HCT116 (cell line): Measurements from ENCODE around the gene GAMT. TPM values are rescaled to one million over a fixed set of nuclear protein-coding genes. Genes with fewer than 3 reads are reported as not detected.

Experiments
- ATAC-seq: fragments of 200-7000 bp; cut with Tn5 transposase; 2 replicates; pipeline ENCODE4 v1.9.1; 2020; ENCODE audit warnings: mild to moderate bottlenecking, moderate library complexity
- BruUV-seq: library from RNA; stranded (reverse); fragments of 400-500 nt; replicated peaks from 2 replicates; lab custom pipeline; 2021; lab: Mats Ljungman, UMichigan
- CTCF ChIA-PET: fragments of 300-600 bp; sonication (Branson Sonifier 250); formaldehyde crosslinking; loops from one replicate; lab custom pipeline; 2021; ENCODE audit warnings: antibody characterized with exemption; lab: Charles Lee
- POLR2A ChIA-PET: fragments of 300-600, 350-600 bp; sonication (Branson Sonifier 250); formaldehyde crosslinking; loops from one replicate; lab custom pipeline; 2021; ENCODE audit warnings: antibody characterized with exemption; lab: Charles Lee
- RAD21 ChIA-PET, 2 experiments: fragments of 300-600 bp; sonication (Branson Sonifier 250); formaldehyde crosslinking; loops; one replicate each; lab custom pipeline; 2023; ENCODE audit warnings: low total read pairs in 2 of 2; ENCODE audit not compliant: uncharacterized antibody in 2 of 2, unreplicated experiment in 2 of 2, low non-redundant PET in 1 of 2; lab: Charles Lee
- DNase-seq: peaks from one replicate; pipeline ENCODE4 v3.0.0-alpha.2; 2010; ENCODE audit warnings: low read depth, low spot score
- H2AFZ ChIP-seq: fragments of 200-600 bp; shearing (Covaris generic), sonication (generic); 2 replicates; pipeline ENCODE4 v1.6.1; 2017; ENCODE audit warnings: low read depth, mixed run types, mixed read lengths, antibody characterized with exemption, low read length; ENCODE audit not compliant: poor library complexity, severe bottlenecking
- H3K27ac ChIP-seq: 2 replicates; pipeline ENCODE4 v1.5.1; 2012; ENCODE audit warnings: low read depth, low read length
- H3K27me3 ChIP-seq: fragments of 200-600 bp; sonication (generic); 2 replicates; pipeline ENCODE4 v1.6.1; 2016; ENCODE audit warnings: mixed run types, low read length, mixed read lengths; ENCODE audit not compliant: insufficient read depth
- H3K36me3 ChIP-seq, 2 experiments: fragments of 200-500 bp in 1 of 2; fragments of 200-600 bp in 1 of 2; sonication (Bioruptor generic) in 1 of 2; sonication (generic) in 1 of 2; 2 replicates each; pipeline versions ENCODE4 v1.5.1 to v1.6.1; 2014 to 2016; ENCODE audit warnings: low read length in 2 of 2, inconsistent platforms in 1 of 2, mixed read lengths in 1 of 2, mixed run types in 1 of 2; ENCODE audit not compliant: insufficient read depth in 2 of 2, control insufficient read depth in 1 of 2
- H3K4me1 ChIP-seq, 2 experiments: fragments of 200-600 bp in 1 of 2; sonication (generic) in 1 of 2; 2 replicates each; pipeline versions ENCODE4 v1.5.1 to v1.6.1; 2012 to 2017; ENCODE audit warnings: low read length in 2 of 2, inconsistent platforms in 1 of 2, mild to moderate bottlenecking in 1 of 2, mixed read lengths in 1 of 2, mixed run types in 1 of 2, moderate library complexity in 1 of 2; ENCODE audit not compliant: insufficient read depth in 2 of 2, control insufficient read depth in 1 of 2
- H3K4me2 ChIP-seq: fragments of 200-600 bp; sonication (generic); 2 replicates; pipeline ENCODE4 v1.6.1; 2017; ENCODE audit warnings: mixed run types, low read length, mixed read lengths
- H3K4me3 ChIP-seq, 2 experiments: fragments of 200-600 bp in 1 of 2; sonication (generic) in 1 of 2; replicated peaks in 1 of 2; 2 replicates each; pipeline ENCODE4 v1.5.1; 2011 to 2016; ENCODE audit warnings: low read length in 2 of 2, control low read depth in 1 of 2, low read depth in 1 of 2, mild to moderate bottlenecking in 1 of 2, mixed read lengths in 1 of 2, mixed run types in 1 of 2
- H3K79me2 ChIP-seq: fragments of 200-600 bp; sonication (generic); 2 replicates; pipeline ENCODE4 v1.6.1; 2017; ENCODE audit warnings: mild to moderate bottlenecking, mixed run types, low read length, moderate library complexity, mixed read lengths; ENCODE audit not compliant: insufficient read depth
- H3K9ac ChIP-seq: fragments of 200-600 bp; sonication (generic); 2 replicates; pipeline ENCODE4 v1.6.1; 2016; ENCODE audit warnings: low read length, mixed read lengths
- H3K9me2 ChIP-seq: fragments of 200-600 bp; sonication (generic), shearing (Covaris generic); 2 replicates; pipeline ENCODE4 v1.6.1; 2017; ENCODE audit warnings: mixed run types, mild to moderate bottlenecking, moderate library complexity; ENCODE audit not compliant: insufficient read depth
- H3K9me3 ChIP-seq, 2 experiments: fragments of 200-500 bp in 1 of 2; fragments of 200-600 bp in 1 of 2; sonication (Bioruptor generic) in 1 of 2; sonication (generic) in 1 of 2; 2 replicates each; pipeline ENCODE4 v1.6.1; 2014 to 2017; ENCODE audit warnings: low read length in 2 of 2, mixed read lengths in 2 of 2, inconsistent platforms in 1 of 2, low read depth in 1 of 2, mild to moderate bottlenecking in 1 of 2, mixed run types in 1 of 2, moderate library complexity in 1 of 2; ENCODE audit not compliant: control insufficient read depth in 1 of 2, insufficient read depth in 1 of 2
- H4K20me1 ChIP-seq: fragments of 200-600 bp; sonication (generic), shearing (Covaris generic); 2 replicates; pipeline ENCODE4 v1.6.1; 2017; ENCODE audit warnings: mixed run types, mild to moderate bottlenecking, moderate library complexity; ENCODE audit not compliant: insufficient read depth
- CBX3 ChIP-seq: IDR thresholded peaks from 2 replicates; pipeline ENCODE4 v1.6.1; 2012; ENCODE audit warnings: low read depth
- ELF1 ChIP-seq: IDR thresholded peaks from 2 replicates; pipeline ENCODE4 v1.6.1; 2012; ENCODE audit warnings: low read depth, borderline replicate concordance
- EZH2 ChIP-seq: fragments of 200-600 bp; sonication (generic); IDR thresholded peaks from 2 replicates; pipeline ENCODE4 v1.6.1; 2017; ENCODE audit warnings: antibody characterized with exemption, mixed run types
- EZH2phosphoT487 ChIP-seq: fragments of 200-600 bp; IDR thresholded peaks from 2 replicates; pipeline ENCODE4 v1.6.1; 2018; ENCODE audit warnings: antibody characterized with exemption, borderline replicate concordance
- FOSL1 ChIP-seq: IDR thresholded peaks from 2 replicates; pipeline ENCODE4 v1.6.1; 2012; ENCODE audit warnings: low read depth
- JUND ChIP-seq: IDR thresholded peaks from 2 replicates; pipeline ENCODE4 v1.6.1; 2012
- MAX ChIP-seq: IDR thresholded peaks from 2 replicates; pipeline ENCODE4 v1.6.1; 2012
- POLR2AphosphoS5 ChIP-seq: IDR thresholded peaks from 2 replicates; pipeline ENCODE4 v1.6.1; 2011; ENCODE audit warnings: mild to moderate bottlenecking, low read depth, low read length, moderate library complexity
- SIN3A ChIP-seq: IDR thresholded peaks from 2 replicates; pipeline ENCODE4 v1.6.1; 2012; ENCODE audit warnings: low read depth
- SP1 ChIP-seq: IDR thresholded peaks from 2 replicates; pipeline ENCODE4 v1.6.1; 2012; ENCODE audit warnings: low read depth
- SRF ChIP-seq: IDR thresholded peaks from 2 replicates; pipeline ENCODE4 v1.6.1; 2012; ENCODE audit warnings: low read depth
- YY1 ChIP-seq: IDR thresholded peaks from 2 replicates; pipeline ENCODE4 v1.6.1; 2011; ENCODE audit warnings: low read length, low read depth, moderate library complexity, mild to moderate bottlenecking; ENCODE audit not compliant: insufficient replicate concordance; ENCODE audit errors: extremely low read depth
- ZBTB33 ChIP-seq: IDR thresholded peaks from 2 replicates; pipeline ENCODE4 v1.6.1; 2011; ENCODE audit warnings: mild to moderate bottlenecking, low read length, moderate library complexity; ENCODE audit not compliant: insufficient replicate concordance; ENCODE audit errors: extremely low read depth
- ZNF274 ChIP-seq: fragments of 200-500 bp; sonication (Bioruptor generic); IDR thresholded peaks from 2 replicates; pipeline ENCODE4 v1.6.1; 2014; ENCODE audit warnings: mild to moderate bottlenecking, low read depth, low read length, inconsistent platforms
- intact Hi-C: fragments of 100-400 bp; cut with micrococcal nuclease; formaldehyde crosslinking; loops from 2 replicates; pipeline ENCODE4 v1.10.0; 2022
- total RNA-seq: library from RNA; stranded (reverse); gene quantifications from one replicate; pipeline ENCODE4 v1.2.1, GENCODE V29; 2021; ENCODE audit not compliant: unreplicated experiment

Gene GAMT
- total RNA-seq, 1 experiment from 2014 or later = 102 TPM

GRCh38 chr19:1418496-1418775 lies 17.1 kb upstream of the GAMT start:
- CTCF ChIA-PET = no interaction called here
- H3K36me3 ChIP-seq = peaks cover 37 to 74% of the 10 kb centered on the region in 2 experiments

GRCh38 chr19:1417681-1418495 lies 16.5 kb upstream of the GAMT start:
- DNase-seq (no peak), ATAC-seq (no peak)
- Histone ChIP-seq H3K9me2 (no peaks in the 10 kb centered on the region), H3K79me2 (peaks cover 96% of the 10 kb centered on the region), H3K36me3 (peaks cover 33 to 74% of the 10 kb centered on the region in 2 experiments), H2AFZ (no peak overlapping the region), H3K9ac (no peak overlapping the region), H3K27ac (no peak overlapping the region; the same call in 1 of the 2 replicates), H4K20me1 (peaks cover 21% of the 10 kb centered on the region; the same call in 1 of the 2 replicates), H3K9me3 (no peaks in the 10 kb centered on the region), H3K4me1 (peaks cover 19 to 34% of the 10 kb centered on the region in 2 experiments; a peak in 3 of 4 replicates), H3K4me3 (no peak overlapping the region), H3K4me2 (no peak overlapping the region), H3K27me3 (no peaks in the 10 kb centered on the region)
- BruUV-seq = no TSS peak
- POLR2A ChIA-PET = no interaction called here
- RAD21 ChIA-PET = no interaction called here
- intact Hi-C loops = no loop called here
- TF ChIP-seq YY1 (no peak), CBX3 (no peak), ZBTB33 (no peak), SIN3A (no peak), ZNF274 (no peak), JUND (no peak), EZH2phosphoT487 (no peak), POLR2AphosphoS5 (no peak), ELF1 (no peak), FOSL1 (no peak), EZH2 (no peak), SRF (no peak)
- CTCF ChIA-PET = no interaction called here

More at GRCh38 chr19:1418496-1418775, 17.1 kb upstream of the GAMT start:
- Histone ChIP-seq H3K4me1 (peaks cover 19 to 29% of the 10 kb centered on the region in 2 experiments; a peak in 3 of 4 replicates), H3K27me3 (no peaks in the 10 kb centered on the region), H3K79me2 (peaks cover 96% of the 10 kb centered on the region), H4K20me1 (peaks cover 21% of the 10 kb centered on the region; the same call in 1 of the 2 replicates), H3K9ac (no peak overlapping the region), H3K4me3 (no peak overlapping the region), H3K9me3 (no peaks in the 10 kb centered on the region), H3K9me2 (no peaks in the 10 kb centered on the region), H3K4me2 (no peak overlapping the region), H3K27ac (no peak overlapping the region), H2AFZ (no peak overlapping the region)
- ChIA-PET RAD21 (no interaction called here), POLR2A (no interaction called here)
- ATAC-seq = no peak
- no TSS peak for BruUV-seq
- intact Hi-C loops = no loop called here
- TF ChIP-seq MAX (no peak), FOSL1 (no peak), SP1 (no peak), EZH2 (no peak)
- DNase-seq = no peak
